Ishikawa (cell line): ENCODE data around the gene EPHA8.

Experiments used
- CEBPB ChIP-seq: IDR thresholded peaks from 2 replicates; pipeline ENCODE4 v1.6.1; 2012
- CREB1 ChIP-seq: IDR thresholded peaks from 2 replicates; pipeline ENCODE4 v1.6.1; 2012; ENCODE audit warnings: low read depth
- EGR1 ChIP-seq: IDR thresholded peaks from 2 replicates; pipeline ENCODE4 v1.6.1; 2012
- EP300 ChIP-seq: IDR thresholded peaks from 2 replicates; pipeline ENCODE4 v1.6.1; 2012; ENCODE audit warnings: borderline replicate concordance
- FOXM1 ChIP-seq: IDR thresholded peaks from 2 replicates; pipeline ENCODE4 v1.6.1; 2012; ENCODE audit warnings: low read depth, borderline replicate concordance
- MAX ChIP-seq: IDR thresholded peaks from 2 replicates; pipeline ENCODE4 v1.6.1; 2012
- NFIC ChIP-seq: IDR thresholded peaks from 2 replicates; pipeline ENCODE4 v1.6.1; 2012
- RAD21 ChIP-seq: IDR thresholded peaks from 2 replicates; pipeline ENCODE4 v1.6.1; 2012; ENCODE audit warnings: low read depth
- REST ChIP-seq: IDR thresholded peaks from 2 replicates; pipeline ENCODE4 v1.6.1; 2012; ENCODE audit warnings: low read depth, mild to moderate bottlenecking
- TAF1 ChIP-seq: IDR thresholded peaks from 2 replicates; pipeline ENCODE4 v1.6.1; 2012; ENCODE audit warnings: low read depth, mild to moderate bottlenecking
- TCF12 ChIP-seq: IDR thresholded peaks from 2 replicates; pipeline ENCODE4 v1.6.1; 2012; ENCODE audit warnings: low read depth
- TEAD4 ChIP-seq: IDR thresholded peaks from 2 replicates; pipeline ENCODE4 v1.6.1; 2012
- USF1 ChIP-seq: IDR thresholded peaks from 2 replicates; pipeline ENCODE4 v1.6.1; 2012
- YY1 ChIP-seq: IDR thresholded peaks from 2 replicates; pipeline ENCODE4 v1.6.1; 2012; ENCODE audit warnings: low read depth
- ZBTB7A ChIP-seq: IDR thresholded peaks from 2 replicates; pipeline ENCODE4 v1.6.1; 2012; ENCODE audit warnings: low read depth

Gene EPHA8

GRCh38 chr1:22526098-22526497 is 37.2 kb upstream of the EPHA8 start:
- TF ChIP-seq MAX (no peak), TAF1 (no peak), TEAD4 (no peak), RAD21 (no peak), ZBTB7A (no peak), NFIC (no peak), FOXM1 (no peak), TCF12 (no peak), USF1 (no peak), EGR1 (no peak), CREB1 (no peak), EP300 (no peak), YY1 (no peak), REST (no peak), CEBPB (no peak)

- TF ChIP-seq USF1 (no peak), TEAD4 (no peak), MAX (no peak), FOXM1 (no peak), REST (no peak), CEBPB (no peak), NFIC (no peak), EGR1 (no peak), EP300 (no peak), TAF1 (no peak), ZBTB7A (no peak), RAD21 (no peak), TCF12 (no peak), YY1 (no peak), CREB1 (no peak)
Measured at GRCh38 chr1:22526677-22527076, 36.6 kb upstream of the EPHA8 start.

- TF ChIP-seq NFIC, result no peak
- no peak for TF ChIP-seq RAD21
- no peak for TF ChIP-seq EP300
- no peak for TF ChIP-seq EGR1
- no peak for TF ChIP-seq TCF12
- no peak for TF ChIP-seq REST
- TF ChIP-seq ZBTB7A, result no peak
- no peak for TF ChIP-seq FOXM1
Measured at GRCh38 chr1:22527122-22527521, 36.2 kb upstream of the EPHA8 start.

- TF ChIP-seq TCF12 (no peak), RAD21 (peak; percentile 14; the same call in 1 of the 2 replicates)
Measured at GRCh38 chr1:22527555-22528296, 35.6 kb upstream of the EPHA8 start.

GRCh38 chr1:22528451-22528850 is 34.8 kb upstream of the EPHA8 start:
- TF ChIP-seq TCF12 (no peak), NFIC (no peak), TAF1 (no peak), RAD21 (no peak), CREB1 (no peak), MAX (no peak), TEAD4 (no peak), REST (no peak)
